Gastrocnemius medialis (tissue), 4 donors: ENCODE measurements around the gene CLEC1B. TPM values are rescaled to one million over a fixed set of nuclear protein-coding genes. Genes with fewer than 3 reads are reported as not detected.
A peak's percentile ranks its signal among the peaks of the same experiment; 100 is the strongest.

ENCODE experiments used
- ATAC-seq, 2 donors: fragments of 150-250 bp; one replicate each; pipeline ENCODE4 v1.9.1; 2016
- DNase-seq, 2 donors: peaks; one replicate each; pipeline ENCODE4 v3.0.0-alpha.2; 2019
- H3K27ac ChIP-seq, 4 donors: fragments of 200-600 bp; sonication (generic); 1 replicate in 1 of 4; 2 replicates in 3 of 4; pipeline ENCODE4 v1.5.1; 2016 to 2018; ENCODE audit warnings: mild to moderate bottlenecking in 2 of 4, moderate library complexity in 1 of 4
- H3K27me3 ChIP-seq, 3 donors: fragments of 200-600 bp; sonication (generic) in 2 of 3; 1 replicate in 1 of 3; 2 replicates in 2 of 3; pipeline versions ENCODE4 v1.5.1 to v1.6.0; 2016 to 2019; ENCODE audit warnings: mild to moderate bottlenecking in 1 of 3, moderate library complexity in 1 of 3
- H3K36me3 ChIP-seq, 2 donors: fragments of 200-600 bp; sonication (generic) in 1 of 2; one replicate each; pipeline ENCODE4 v1.5.1; 2017 to 2018
- H3K4me1 ChIP-seq, 2 donors: fragments of 200-600 bp; sonication (generic) in 1 of 2; one replicate each; pipeline ENCODE4 v1.5.1; 2016 to 2017; ENCODE audit warnings: mild to moderate bottlenecking in 2 of 2
- H3K4me3 ChIP-seq, 4 donors: fragments of 200-600 bp; sonication (generic) in 3 of 4; 1 replicate in 1 of 4; 2 replicates in 3 of 4; pipeline ENCODE4 v1.5.1; 2016 to 2019; ENCODE audit warnings: mild to moderate bottlenecking in 2 of 4
- H3K9me3 ChIP-seq, 3 donors: fragments of 200-600 bp; sonication (generic) in 2 of 3; 1 replicate in 1 of 3; 2 replicates in 2 of 3; pipeline ENCODE4 v1.5.1; 2016 to 2019
- CTCF ChIP-seq, 5 experiments: fragments of 450-650 bp in 3 of 5; fragments of 200-600 bp in 2 of 5; sonication (generic) in 2 of 5; IDR thresholded peaks in 4 of 5; conservative IDR thresholded peaks in 1 of 5; 1 replicate in 4 of 5; 2 replicates in 1 of 5; pipeline ENCODE4 v1.5.1; 2016 to 2019; ENCODE audit warnings: antibody characterized with exemption in 5 of 5, mild to moderate bottlenecking in 3 of 5, moderate library complexity in 3 of 5
- POLR2A ChIP-seq, 2 donors: fragments of 450-650 bp; IDR thresholded peaks; one replicate each; pipeline ENCODE4 v1.6.1; 2017; ENCODE audit warnings: antibody characterized with exemption in 2 of 2, mild to moderate bottlenecking in 2 of 2, moderate library complexity in 2 of 2
- in situ Hi-C, 4 donors: fragments of 200-750 bp; cut with MboI; loops; one replicate each; pipeline versions ENCODE4 v1.15.0 to v1.8.0; 2017; ENCODE audit warnings: low sequenced_read_pairs in 4 of 4
- intact Hi-C: fragments of 100-400 bp; cut with DNase I; formaldehyde crosslinking; loops from one replicate; pipeline ENCODE4 v1.15.1; 2023; ENCODE audit warnings: low total_unique reads
- total RNA-seq, 4 donors: library from RNA; depleted of rRNA; stranded (reverse); fragments of >200 nt; gene quantifications; one replicate each; pipeline versions ENCODE4 v1.1.0 to v1.2.3, GENCODE V29; 2016

Gene CLEC1B
- total RNA-seq = under 1 TPM in 1 of 4 donors, not detected in 3; 0.53 TPM

- TF ChIP-seq CTCF (IDR thresholded peaks at IDR 0.05 in 4 of 5, conservative IDR thresholded peaks at IDR 0.05 in 1 of 5) (no peak), POLR2A (IDR thresholded peaks at IDR 0.05) (no peak)
- Histone ChIP-seq H3K9me3 (no peaks in the 10 kb centered on the region), H3K36me3 (no peaks in the 10 kb centered on the region), H3K4me3 (no peak within 1 kb of the TSS), H3K4me1 (no peaks in the 10 kb centered on the region), H3K27ac (no peak within 1 kb of the TSS), H3K27me3 (no peaks in the 10 kb centered on the region)
- ATAC-seq (no peak), DNase-seq (no peak)
- intact Hi-C loops (no loop called here), in situ Hi-C loops (no loop called here)
Measured at GRCh38 chr12:9999016-9999415, at the start of gene CLEC1B. TSS of gene CLEC1B (minus strand) at chr12:9999121. CDS start at chr12:9999100, 21 bp downstream.

- no peaks in the 10 kb centered on the region for H3K4me1 ChIP-seq
- intact Hi-C loops (no loop called here), in situ Hi-C loops (loop anchor here in 1 of 4 donors (25.0 kb wide), 1 partner anchor 89 kb away; the partner anchor contains the start of gene CLEC7A)
- TF ChIP-seq POLR2A (IDR thresholded peaks at IDR 0.05) (no peak), CTCF (IDR thresholded peaks at IDR 0.05 in 4 of 5, conservative IDR thresholded peaks at IDR 0.05 in 1 of 5) (no peak)
- H3K27ac ChIP-seq = no peak overlapping the region
- ATAC-seq (no peak), DNase-seq (no peak)
- no peaks in the 10 kb centered on the region for H3K36me3 ChIP-seq
- no peak overlapping the region for H3K4me3 ChIP-seq
- no peaks in the 10 kb centered on the region for H3K27me3 ChIP-seq
- H3K9me3 ChIP-seq = no peaks in the 10 kb centered on the region
Measured at GRCh38 chr12:10048526-10048925, 49.6 kb upstream of the CLEC1B start.

- H3K4me3 ChIP-seq = no peak overlapping the region
- no peaks in the 10 kb centered on the region for H3K4me1 ChIP-seq
- DNase-seq (no peak), ATAC-seq (no peak)
- TF ChIP-seq CTCF (IDR thresholded peaks at IDR 0.05 in 4 of 5, conservative IDR thresholded peaks at IDR 0.05 in 1 of 5) (no peak), POLR2A (IDR thresholded peaks at IDR 0.05) (no peak)
- no peaks in the 10 kb centered on the region for H3K9me3 ChIP-seq
- no peaks in the 10 kb centered on the region for H3K27me3 ChIP-seq
- intact Hi-C loops (no loop called here), in situ Hi-C loops (loop anchor here in 1 of 4 donors (25.0 kb wide), 1 partner anchor 95 kb away; the partner anchor contains the start of gene CLEC7A)
- H3K27ac ChIP-seq = no peak overlapping the region
- H3K36me3 ChIP-seq = no peaks in the 10 kb centered on the region
Measured at GRCh38 chr12:10042167-10042566, 43.2 kb upstream of the CLEC1B start.

GRCh38 chr12:10033783-10034545, 35.0 kb upstream of the CLEC1B start:
- no peak overlapping the region for H3K27ac ChIP-seq
- intact Hi-C loops (loop anchor here (5.0 kb wide), 1 partner anchor 108 kb away; no protein-coding TSS in a partner anchor), in situ Hi-C loops (loop anchor here in 3 of 4 donors (5.0 to 25.0 kb wide), 3 partner anchors 93 to 103 kb away; partner anchors contain the start of gene CLEC7A (in 2 of the 3))
- TF ChIP-seq CTCF (IDR thresholded peaks at IDR 0.05 in 4 of 5, conservative IDR thresholded peaks at IDR 0.05 in 1 of 5) = peak in 3 of 5 experiments; percentile 20 to 31 (median 23)
- no peak for TF ChIP-seq POLR2A (IDR thresholded peaks at IDR 0.05)
- no peak for DNase-seq
- no peaks in the 10 kb centered on the region for H3K27me3 ChIP-seq
- ATAC-seq = no peak
- no peaks in the 10 kb centered on the region for H3K36me3 ChIP-seq
- no peaks in the 10 kb centered on the region for H3K9me3 ChIP-seq
- no peak overlapping the region for H3K4me3 ChIP-seq
- H3K4me1 ChIP-seq = no peaks in the 10 kb centered on the region
